GM19328 (cell line): Measurements from ENCODE around the gene RAB3C.
"Not testable (repeated sequence)": the region's sequence is repeated elsewhere in the genome, so short reads cannot be mapped to it uniquely, and the experiment has no call there.

Experiments used
- ATAC-seq: cut with Tn5 transposase; IDR thresholded peaks from one replicate; pipeline ENCODE4 v1.9.1; 2021; ENCODE audit warnings: mild to moderate bottlenecking, moderate library complexity; ENCODE audit not compliant: unreplicated experiment

The RAB3C gene

DNA sequence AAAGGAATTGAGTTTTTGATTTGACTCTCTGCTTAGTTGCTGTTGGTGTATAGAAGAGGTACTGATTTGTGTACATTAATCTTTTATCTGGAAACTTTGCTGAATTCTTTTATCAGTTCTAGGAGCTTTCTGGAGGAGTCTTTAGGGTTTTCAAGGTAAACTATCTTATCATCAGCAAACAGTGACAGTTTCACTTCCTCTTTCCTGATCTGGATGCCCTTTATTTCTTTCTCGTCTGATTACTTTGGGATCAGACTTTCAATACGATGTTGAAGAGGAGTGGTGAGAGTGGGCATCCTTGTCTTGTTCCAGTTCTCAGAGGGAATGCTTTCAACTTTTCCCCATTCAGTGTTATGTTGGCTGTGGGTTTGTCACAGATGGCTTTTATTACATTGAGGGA is 17.7 kb downstream of the RAB3C start:
- not testable (repeated sequence) for ATAC-seq

DNA sequence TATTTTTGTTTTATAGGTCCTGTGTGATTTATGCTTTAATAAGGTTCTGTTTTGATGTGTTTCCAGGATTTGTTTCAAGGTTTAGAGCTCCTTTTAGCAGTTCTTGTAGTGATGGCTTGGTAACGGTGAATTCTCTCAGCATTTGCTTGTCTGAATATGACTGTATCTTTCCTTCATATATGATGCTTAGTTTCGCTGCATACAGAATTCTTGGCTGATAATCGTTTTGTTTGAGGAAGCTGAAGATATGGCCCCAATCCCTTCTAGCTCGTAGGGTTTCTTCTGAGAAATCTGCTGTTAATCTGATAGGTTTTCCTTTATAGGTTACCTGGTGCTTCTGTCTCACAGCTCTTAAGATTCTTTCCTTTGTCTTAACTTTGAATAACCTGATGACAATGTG is 20.0 kb downstream of the RAB3C start:
- ATAC-seq = not testable (repeated sequence)

DNA sequence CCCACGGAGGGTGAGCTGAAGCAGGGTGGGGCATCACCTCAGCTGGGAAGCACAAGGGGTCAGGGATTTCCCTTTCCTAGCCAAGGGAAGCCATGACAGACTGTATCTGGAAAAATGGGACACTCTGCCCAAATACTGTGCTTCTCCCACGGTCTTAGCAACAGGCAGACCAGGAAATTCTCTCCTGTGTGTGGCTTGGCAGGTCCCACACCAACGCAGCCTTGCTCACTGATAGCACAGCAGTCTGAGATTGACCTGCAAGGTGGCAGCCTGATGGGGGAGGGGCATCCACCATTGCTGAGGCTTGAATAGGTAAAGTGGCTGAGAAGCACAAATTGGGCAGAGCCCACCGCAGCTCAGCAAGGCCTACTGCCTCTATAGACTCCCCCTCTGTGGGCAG is 23.2 kb downstream of the RAB3C start:
- ATAC-seq = no peak

DNA sequence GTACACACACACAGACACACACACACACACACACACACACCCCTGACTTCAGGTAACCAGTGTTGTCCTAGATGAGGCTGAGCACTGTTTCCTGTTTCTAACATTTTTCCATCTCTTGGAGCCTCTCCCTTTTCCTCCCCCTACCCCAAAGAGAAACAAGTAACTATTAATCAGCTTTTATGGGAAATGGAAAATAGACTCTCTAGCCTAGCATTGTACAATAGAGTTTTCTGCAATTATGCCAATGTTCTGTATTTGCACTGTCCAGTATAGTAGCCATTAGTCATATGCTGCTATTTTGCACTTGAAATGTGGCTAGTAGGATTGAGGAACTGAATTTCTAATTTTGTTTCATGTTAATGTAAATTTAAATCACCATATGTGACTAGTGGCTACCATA is 33.1 kb downstream of the RAB3C start:
- ATAC-seq = no peak

DNA sequence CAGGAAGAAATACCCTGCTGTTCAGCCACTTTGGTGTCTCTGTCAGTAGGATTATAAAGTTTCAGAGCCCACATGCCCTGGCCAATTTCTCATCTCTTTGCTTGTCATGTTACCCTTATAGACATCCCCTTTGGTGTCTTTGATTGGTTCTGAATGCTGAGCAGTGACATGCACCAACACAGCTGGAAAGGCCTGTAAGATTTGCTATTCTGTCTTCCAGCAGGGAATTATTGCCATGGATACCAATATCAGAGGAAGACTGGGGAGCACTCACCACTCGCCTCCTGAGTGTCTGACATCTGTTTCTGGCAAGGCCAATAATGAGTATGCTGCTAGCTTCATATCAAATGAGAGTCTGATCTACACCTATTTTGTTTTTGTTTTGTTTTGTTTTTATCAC is 34.4 kb downstream of the RAB3C start:
- ATAC-seq = no peak

DNA sequence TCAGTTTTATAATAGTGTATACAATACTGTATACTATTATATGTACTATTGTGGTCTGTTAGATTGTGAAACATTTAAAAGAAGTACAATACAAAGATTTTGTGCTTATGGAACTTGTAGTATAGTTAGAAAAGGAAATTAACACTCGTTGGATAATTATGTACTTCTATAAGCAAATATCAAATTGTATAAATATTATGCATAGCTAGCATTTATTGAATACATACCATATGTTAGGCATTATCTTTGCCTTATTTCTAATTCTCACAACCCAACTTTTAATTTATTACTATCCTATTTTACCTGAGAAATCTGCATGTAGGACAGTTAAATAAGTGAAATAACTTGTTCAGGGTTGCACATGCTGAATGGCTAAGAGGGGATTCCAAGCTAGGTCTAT is 37.5 kb downstream of the RAB3C start:
- no peak for ATAC-seq

DNA sequence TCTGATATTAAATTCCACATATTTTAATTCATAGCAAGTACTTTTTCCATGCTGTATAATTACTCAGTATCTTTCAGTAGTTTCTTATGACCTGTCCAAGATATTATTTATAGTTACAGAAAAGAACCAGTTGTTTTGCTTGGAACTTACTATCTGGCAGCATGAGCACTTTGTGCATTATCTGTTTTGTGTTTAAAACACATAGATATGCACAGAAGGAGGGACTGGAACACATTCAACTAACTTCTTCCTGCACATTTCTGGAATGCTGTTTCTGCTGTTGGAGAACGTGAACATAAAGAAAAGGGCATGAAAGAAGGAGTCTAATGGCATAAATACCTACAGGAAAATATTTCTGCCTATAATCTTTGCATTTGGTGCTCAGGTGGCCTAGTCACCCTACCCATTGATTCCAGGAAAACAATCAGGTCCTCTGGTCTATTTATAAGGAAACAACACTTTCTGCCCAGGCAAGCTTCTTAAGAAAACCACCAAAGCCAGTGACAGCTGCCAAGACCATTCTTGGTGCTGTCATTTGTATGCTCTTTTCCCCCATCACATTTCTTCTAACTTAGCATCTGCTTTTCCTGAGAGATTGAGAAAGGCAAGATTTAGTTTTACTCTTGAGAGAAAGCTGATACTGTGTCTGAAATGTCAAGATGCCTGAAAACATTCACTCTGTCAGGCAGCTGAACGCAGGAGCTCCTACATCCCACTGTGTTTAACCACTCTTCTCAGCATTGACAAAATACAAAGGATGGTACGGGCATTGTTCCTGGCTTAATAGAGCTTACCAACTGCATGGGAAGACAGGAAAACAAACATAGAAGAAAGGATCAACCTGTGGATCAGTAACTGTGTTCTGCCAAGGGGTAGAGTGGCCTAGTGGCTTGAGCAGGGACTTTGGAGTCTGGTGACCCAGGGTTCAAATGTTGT is 40.3 kb downstream of the RAB3C start:
- ATAC-seq = no peak

DNA sequence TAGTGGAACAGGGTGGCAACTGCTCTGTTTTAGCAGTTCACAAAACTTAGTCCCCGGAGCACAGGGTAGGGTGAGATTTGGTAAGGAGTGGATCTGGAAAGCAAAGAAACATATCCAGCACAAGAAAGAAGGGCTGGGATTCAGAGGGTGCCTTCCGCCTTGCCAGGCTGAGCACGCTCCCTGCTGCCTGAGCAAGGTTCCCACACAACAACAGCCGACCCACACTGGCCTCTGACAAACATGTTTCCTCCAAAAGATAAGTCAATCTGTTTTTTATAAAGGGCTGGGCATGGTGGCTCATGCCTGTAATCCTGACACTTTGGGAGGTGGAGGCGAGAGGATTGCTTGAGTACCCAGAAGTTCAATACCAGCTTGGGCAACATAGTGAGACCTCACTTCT is 45.8 kb downstream of the RAB3C start:
- no peak for ATAC-seq

DNA sequence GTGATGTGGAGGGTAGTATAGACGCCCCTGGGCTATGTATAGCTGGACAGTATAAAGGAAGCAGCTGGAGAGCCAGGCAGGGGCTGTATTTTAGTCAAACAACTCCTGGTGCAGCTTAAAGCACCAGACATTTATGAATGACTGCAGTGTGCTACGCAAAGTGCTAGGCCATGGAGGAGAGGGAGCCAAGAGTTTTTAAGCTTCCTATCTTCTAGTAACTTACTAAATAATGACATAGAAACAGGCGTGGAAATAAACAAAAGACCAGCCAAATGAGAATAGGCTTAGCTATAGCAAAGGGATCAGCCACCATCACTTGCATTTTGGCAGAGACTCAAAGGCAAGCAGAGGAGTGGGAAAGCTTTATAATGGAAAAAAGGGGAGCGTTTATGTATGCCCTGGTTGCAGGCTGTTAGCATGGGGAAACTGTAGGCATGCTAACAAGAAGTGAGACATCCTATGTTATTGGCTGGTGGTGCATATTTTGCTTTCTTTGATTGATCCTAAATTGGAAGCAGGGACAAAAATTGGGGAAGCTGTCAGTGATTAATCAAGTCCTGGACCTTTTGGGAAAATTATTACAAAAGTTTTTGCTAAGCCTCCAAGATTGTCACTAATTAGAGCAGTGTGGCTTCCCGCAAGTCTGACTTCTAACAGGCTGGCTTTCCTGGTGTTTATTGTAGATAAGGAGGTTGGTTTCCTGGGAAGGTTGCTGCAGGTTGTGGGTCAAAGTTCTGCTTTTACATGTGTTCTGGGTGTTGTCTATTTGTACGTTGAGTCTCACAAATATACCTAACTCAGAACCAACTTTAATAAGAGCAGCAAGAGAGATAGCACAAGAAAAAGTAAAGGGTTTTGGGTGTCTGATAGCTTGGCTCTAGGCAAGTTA is 46.6 kb downstream of the RAB3C start:
- ATAC-seq = no peak

DNA sequence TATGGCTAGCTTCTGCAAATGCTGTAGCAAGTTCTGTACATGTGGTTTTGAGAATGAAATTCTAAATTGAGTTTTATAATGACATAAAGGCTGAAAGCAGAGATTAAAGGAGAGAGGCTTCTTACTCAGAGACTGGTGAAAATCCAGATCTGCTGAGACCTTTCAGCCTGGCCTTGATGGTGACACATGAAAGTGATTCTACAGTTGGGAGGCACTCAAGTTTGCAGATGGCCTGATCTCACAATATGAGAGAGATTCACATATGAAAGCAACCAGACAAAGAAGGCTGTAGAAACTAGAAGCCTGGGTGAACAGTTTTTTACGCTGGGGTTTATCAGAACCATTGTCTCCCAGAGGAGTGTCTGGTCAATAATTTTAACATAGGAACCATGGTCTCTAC is 49.0 kb downstream of the RAB3C start:
- ATAC-seq = no peak

DNA sequence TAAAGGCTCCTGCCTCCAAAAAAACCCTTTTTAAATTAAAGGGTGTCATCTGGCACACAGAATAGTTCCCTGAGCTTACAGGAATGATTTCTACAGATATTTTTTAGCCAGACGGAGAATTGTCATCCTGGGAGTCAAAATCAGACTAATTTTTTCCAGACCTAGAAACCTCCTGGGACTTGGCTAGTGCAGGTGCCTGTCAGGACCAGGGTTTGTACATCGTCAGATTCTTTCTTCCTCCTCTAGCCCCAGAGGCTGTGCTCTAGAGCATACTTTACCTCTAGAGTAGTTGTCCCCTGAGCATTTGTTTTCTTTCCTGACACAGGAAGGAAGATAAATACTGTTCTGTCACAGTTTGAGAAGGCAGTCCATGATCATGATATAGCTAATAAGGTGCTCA is 52.5 kb downstream of the RAB3C start:
- no peak for ATAC-seq

DNA sequence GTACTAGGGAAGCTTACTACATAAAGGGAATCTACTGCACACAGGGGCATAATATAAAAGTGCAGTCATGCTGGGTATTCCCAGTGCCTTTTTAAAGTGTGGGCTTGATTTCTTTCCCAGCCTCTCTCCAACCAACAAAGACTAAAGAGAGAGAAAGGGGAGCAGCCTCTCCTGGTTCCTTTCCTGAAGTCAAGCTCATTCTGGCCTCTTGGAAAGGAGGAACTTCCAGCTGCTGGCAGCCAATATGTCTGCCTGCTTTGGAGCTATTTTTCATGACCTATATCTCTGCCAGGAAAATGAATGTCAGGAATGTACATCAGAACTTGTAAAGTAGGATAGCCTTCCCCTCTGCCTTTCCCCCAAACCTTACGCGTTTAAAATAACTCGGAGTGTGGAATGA is 57.1 kb downstream of the RAB3C start:
- ATAC-seq = no peak

DNA sequence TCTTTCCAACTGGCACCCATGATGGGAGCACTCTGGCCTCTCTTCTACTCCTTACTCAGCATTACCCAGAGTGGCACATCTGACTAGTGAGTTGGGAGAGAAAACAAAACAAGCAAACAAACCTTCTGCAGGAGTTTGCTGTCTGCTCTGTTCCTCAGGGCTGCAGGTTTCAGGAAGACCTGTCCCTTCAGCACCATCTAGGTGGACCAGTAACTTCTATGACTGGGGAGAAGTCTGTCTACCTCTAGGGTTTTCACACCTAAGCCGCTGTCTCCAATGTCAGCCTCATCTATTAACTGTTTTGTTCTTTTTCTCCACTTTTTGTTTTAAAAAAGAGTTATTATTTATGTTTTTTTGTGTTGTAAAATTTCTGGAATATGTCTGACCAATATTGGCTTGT is 58.7 kb downstream of the RAB3C start:
- ATAC-seq = no peak

DNA sequence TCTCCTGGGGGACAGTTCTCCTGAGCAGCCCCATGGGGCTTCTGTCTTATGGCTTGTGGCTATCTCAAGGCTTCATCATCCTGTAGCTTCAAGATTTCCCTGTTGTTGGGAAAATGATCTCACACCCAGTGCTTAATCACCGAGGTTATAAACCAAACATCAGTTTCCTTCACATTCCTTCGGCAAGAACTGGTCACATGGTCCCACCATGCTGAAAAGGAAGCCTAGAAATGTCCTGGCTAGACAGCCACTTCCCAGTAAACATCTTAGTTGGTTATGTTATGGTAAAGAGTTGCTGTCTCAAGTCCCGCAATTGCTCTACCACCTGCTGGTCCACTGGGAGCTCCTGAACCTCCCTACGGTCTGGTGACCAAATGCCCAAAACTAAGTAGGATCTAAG is 66.0 kb downstream of the RAB3C start:
- no peak for ATAC-seq

DNA sequence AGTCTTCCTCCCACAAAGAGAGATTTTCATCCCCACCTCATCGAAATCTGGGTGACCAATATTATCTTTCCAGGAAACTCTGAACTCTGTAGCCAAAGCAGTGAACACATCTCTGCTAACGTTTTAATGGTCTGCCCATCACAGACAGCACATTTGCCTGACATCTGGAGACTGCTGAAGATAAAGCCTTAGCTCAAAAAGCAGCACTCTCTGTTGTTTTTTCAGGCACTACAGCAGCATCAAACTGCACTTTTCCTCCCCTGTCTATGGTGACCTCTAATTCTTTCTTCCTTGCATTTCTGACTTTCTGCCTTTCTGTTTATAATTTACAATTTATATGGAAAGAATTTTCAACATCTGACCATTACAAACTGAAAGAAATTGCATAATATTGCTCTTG is 66.8 kb downstream of the RAB3C start:
- no peak for ATAC-seq

DNA sequence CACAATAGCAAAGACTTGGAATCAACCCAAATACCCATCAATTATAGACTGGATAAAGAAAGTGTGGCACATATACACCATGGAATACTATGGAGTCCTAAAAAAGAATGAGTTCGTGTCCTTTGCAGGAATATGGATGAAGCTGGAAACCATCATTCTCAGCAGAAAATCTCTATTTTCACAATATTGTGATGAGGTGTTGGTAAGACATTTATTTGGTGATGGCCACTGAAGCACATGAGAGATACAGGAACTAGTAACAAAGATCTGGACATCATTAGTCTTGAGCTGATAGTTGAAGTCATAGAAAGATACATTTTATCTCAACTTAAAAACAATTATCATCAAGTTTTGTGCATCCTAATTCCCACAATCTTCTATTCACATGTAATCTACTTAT is 70.6 kb downstream of the RAB3C start:
- ATAC-seq = no peak

DNA sequence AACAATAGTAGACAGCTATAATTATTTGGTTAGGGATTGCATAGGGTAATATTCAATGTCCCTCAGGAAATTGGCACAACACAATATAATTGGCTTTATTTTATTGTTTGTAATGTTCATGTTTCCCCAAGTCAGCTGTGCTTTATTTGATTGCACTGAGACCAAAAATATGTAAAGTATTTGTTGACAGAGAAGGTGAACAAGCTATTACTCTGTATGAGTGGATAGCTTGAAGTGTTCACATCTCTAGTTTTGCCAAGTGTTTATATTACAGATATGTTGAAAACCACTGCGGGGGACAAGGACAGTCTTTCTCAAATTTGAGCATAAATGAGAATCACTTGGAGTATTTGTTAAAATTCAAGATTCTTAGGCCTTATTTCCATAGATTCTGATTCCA is 83.3 kb downstream of the RAB3C start:
- no peak for ATAC-seq

DNA sequence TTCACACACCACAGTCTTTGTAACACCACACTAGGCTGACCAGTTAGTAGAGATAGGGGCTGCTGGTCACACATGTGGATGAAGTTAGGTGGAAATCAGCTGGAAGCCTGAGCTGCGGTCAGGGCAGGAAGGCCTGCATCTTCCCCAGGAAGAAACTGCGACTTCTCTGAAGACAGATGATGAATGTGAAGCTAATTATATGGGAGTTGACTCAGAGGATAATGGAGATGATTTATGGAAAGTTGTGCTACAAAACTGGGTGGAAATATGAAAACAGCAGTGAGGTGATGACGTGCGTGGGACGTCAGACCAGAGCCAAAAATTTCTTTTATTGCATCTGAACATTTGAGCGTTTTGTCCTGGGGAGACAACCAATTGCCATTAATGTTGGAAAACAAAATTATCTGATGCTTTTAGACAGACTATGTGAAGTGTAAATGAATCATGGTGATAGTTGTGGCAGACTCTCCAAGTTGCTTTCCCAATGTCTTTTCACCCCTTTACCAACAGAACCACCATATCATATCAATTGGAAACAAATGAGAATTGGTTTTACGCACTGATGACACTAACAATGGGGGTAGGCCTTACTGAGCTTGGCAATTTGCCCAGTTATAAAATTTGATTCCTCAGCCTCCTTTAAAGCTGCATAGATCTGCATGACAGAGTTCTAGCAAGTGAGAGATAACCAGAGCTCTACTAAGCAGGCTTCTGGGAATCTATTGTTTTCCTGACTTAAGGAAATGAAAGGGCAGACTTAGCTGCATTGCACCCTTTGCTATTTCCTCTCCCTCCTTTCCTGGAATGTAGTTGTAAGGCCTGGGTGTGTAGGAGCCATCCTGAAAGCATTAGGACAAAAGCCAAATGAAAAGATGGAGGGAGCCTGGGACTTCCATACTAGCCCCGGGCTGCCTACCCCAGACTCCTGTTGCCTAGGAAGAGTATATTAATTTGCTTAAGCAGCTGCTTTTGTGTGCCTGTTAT is 84.0 kb downstream of the RAB3C start:
- ATAC-seq = no peak

DNA sequence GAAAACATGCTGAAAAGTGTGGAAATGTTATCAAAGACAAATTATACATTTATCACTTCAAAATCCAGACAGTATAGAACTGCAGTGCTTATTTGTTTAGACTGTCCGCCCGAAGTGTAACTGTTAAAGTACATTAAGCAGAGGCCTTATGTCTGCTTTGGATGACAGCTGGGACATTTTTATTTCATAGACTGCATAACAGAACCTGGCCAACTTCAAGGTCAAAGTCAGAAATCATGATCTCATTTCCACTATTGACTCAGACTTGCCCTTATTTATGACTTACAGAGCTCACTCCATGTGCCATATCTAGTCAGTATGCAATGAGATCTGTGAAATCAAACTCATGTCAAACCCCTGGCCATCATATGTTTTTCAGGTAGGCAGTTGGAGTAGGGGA is 87.7 kb downstream of the RAB3C start:
- no peak for ATAC-seq

DNA sequence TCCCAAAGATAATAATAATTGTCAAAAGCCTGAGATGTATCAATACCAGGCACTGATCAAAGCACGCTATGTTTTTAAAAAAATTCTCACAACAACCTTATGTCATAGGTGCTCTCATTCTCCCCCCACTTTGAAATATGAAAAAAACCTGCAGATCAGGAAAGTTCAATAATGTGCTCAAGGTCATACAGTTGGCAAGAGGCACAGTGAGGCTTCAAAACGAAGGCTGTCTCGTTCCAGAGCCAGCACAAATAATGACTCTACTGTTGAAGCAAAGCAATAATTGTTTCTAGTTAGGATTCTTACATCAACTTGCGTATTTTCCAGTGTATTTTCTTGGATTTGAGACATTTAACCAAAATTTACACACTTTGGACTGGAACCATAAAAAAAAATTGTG is 88.3 kb downstream of the RAB3C start:
- ATAC-seq = no peak

DNA sequence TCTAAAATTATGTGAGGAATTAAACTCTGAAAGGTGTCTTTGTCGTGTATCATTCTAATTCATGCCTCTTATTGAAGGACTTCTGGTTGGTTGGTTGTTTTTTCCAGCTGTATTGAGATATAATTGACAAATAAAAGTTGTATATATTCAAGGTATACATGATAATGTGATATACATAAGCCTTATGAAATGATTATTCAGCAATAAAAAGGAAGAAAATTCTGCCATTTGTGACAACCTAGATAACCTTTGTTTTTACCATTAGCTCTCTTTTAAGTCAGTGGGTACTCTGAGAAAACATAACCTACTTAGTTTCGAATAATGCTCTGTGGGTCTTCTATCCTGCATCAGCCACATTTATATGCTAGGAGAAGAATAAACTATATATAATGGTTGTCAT is 89.6 kb downstream of the RAB3C start:
- ATAC-seq = no peak
